Stimulated activated CD4-positive, alpha-beta T cell treated with anti-CD3 and anti-CD28 coated beads, TNF-alpha, amount 100 ng/mL, for 48 hours (primary cell): Measurements from ENCODE around the gene SPRYD4.
"Not testable (repeated sequence)": the region's sequence is repeated elsewhere in the genome, so short reads cannot be mapped to it uniquely, and the experiment has no call there.

ENCODE experiments used
- DNase-seq, 3 donors: peaks; one replicate each; pipeline ENCODE4 v3.0.0-alpha.2; 2020; ENCODE audit warnings: low read depth in 3 of 3

The SPRYD4 gene

GRCh38 chr12:56468216-56469006, at the start of gene SPRYD4:
Gene SPRYD4 (plus strand): TSS chr12:56468578. CDS start chr12:56468592, 14 bp downstream.
- DNase-seq: peak; percentile 83 to 89 (median 88)

- DNase-seq: no peak
Observed at GRCh38 chr12:56420411-56420810, 48.0 kb upstream of the SPRYD4 start.

- DNase-seq: no peak
Observed at GRCh38 chr12:56425193-56425592, 43.2 kb upstream of the SPRYD4 start.

GRCh38 chr12:56425940-56426438, 42.4 kb upstream of the SPRYD4 start:
- DNase-seq: no peak

- no peak for DNase-seq
Observed at GRCh38 chr12:56431288-56431687, 37.1 kb upstream of the SPRYD4 start.

GRCh38 chr12:56431850-56432249, 36.5 kb upstream of the SPRYD4 start:
- no peak for DNase-seq

GRCh38 chr12:56434828-56435227, 33.5 kb upstream of the SPRYD4 start:
- no peak for DNase-seq

- DNase-seq: no peak
Observed at GRCh38 chr12:56437430-56438176, 30.8 kb upstream of the SPRYD4 start.

GRCh38 chr12:56443208-56443607, 25.2 kb upstream of the SPRYD4 start:
- not testable (repeated sequence) for DNase-seq

GRCh38 chr12:56448860-56449621, 19.3 kb upstream of the SPRYD4 start, which contains the start of gene TIMELESS:
Gene TIMELESS (minus strand): TSS chr12:56449426. CDS start chr12:56434170, 15,256 bp downstream.
- DNase-seq: peak; percentile 66 to 81 (median 70)

- no peak for DNase-seq
Observed at GRCh38 chr12:56449622-56449984, 18.8 kb upstream of the SPRYD4 start.

GRCh38 chr12:56450241-56450640, 18.1 kb upstream of the SPRYD4 start:
- DNase-seq: no peak

GRCh38 chr12:56451147-56451546, 17.2 kb upstream of the SPRYD4 start:
- no peak for DNase-seq

GRCh38 chr12:56454557-56454956, 13.8 kb upstream of the SPRYD4 start, which contains the start of gene MIP:
Gene MIP (minus strand): TSS chr12:56454657. CDS start chr12:56454613, 44 bp downstream.
- DNase-seq: no peak

- no peak for DNase-seq
Observed at GRCh38 chr12:56457817-56458216, 10.6 kb upstream of the SPRYD4 start.

GRCh38 chr12:56461235-56462159, 6.9 kb upstream of the SPRYD4 start:
- DNase-seq: no peak

GRCh38 chr12:56462565-56462964, 5.8 kb upstream of the SPRYD4 start:
- no peak for DNase-seq

- no peak for DNase-seq
Observed at GRCh38 chr12:56469007-56469930, 891 bp downstream of the SPRYD4 start.

- no peak for DNase-seq
Observed at GRCh38 chr12:56474389-56474788, 6.0 kb downstream of the SPRYD4 start.

GRCh38 chr12:56476143-56476542, 7.8 kb downstream of the SPRYD4 start:
- DNase-seq: no peak
